Mesothelial cell of epicardium (in vitro differentiated cells): ENCODE measurements around the gene GRID1. TPM values are rescaled to one million over a fixed set of nuclear protein-coding genes. Genes with fewer than 3 reads are reported as not detected.

ENCODE experiments used
- DNase-seq, 2 experiments: peaks; one replicate each; pipeline ENCODE4 v3.0.0; 2021; ENCODE audit warnings: low spot score in 2 of 2; ENCODE audit not compliant: unreplicated experiment in 2 of 2
- H3K27ac Mint-ChIP-seq: 2 replicates; pipeline ENCODE4 v1.8.0; 2021; ENCODE audit warnings: mixed read lengths
- H3K27me3 Mint-ChIP-seq: 2 replicates; pipeline ENCODE4 v1.8.0; 2021; ENCODE audit warnings: low read depth, mixed read lengths
- H3K36me3 Mint-ChIP-seq: 2 replicates; pipeline ENCODE4 v1.8.0; 2021; ENCODE audit warnings: mixed read lengths
- H3K4me1 Mint-ChIP-seq: 2 replicates; pipeline ENCODE4 v1.8.0; 2021; ENCODE audit warnings: mixed read lengths
- H3K4me3 Mint-ChIP-seq: 2 replicates; pipeline ENCODE4 v1.8.0; 2021; ENCODE audit warnings: mild to moderate bottlenecking, moderate library complexity, mixed read lengths
- H3K9me3 Mint-ChIP-seq: 2 replicates; pipeline ENCODE4 v1.8.0; 2021; ENCODE audit warnings: mixed read lengths
- total RNA-seq: library from RNA; stranded (reverse); gene quantifications from 3 replicates; pipeline ENCODE4 v1.2.1, GENCODE V29; 2021
- TF ChIP-seq, protein P1 (sequence below): fragments of 200-600 bp; sonication (generic); IDR thresholded peaks from one replicate; pipeline ENCODE4 v1.5.0; 2021; ENCODE audit warnings: antibody characterized with exemption; ENCODE audit not compliant: unreplicated experiment

Gene GRID1
- total RNA-seq, 1 donor from 2014 or later, result 0.22 TPM

DNA sequence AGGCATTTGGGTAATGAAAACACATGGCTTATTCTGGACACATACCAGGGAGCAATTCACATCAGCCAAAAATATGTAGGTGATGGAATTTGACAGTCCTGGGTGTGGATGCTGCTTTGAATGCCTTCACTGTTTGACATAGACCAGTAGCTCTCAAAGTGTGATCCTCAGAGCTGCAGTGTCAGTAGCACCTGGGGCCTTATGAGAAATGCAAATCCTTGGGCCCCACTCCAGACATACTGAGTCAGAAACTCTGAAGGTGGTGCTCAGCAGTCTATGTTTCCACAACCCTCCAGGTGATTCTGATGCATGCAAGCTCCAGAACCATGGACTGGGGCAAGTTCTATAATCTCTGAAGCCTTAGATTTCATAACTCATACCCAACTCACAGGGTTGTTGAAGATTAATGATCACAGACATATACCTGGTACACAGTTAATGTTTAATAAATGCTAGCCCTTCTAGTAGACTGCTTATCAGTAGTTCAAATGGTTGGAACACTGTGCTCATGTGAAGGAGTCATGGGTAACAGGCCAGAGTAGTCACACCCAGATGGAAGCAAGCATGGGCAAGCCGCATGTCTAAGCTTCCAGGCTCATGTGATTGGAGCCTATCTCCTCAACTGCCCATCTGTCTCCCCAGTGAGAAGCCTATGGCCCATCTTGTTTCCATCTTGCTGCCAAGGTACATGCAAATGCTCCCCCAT lies 715.7 kb downstream of the GRID1 start:
- no peak for DNase-seq
- peaks cover 31% of the 10 kb centered on the region for H3K4me1 Mint-ChIP-seq
- H3K9me3 Mint-ChIP-seq, result no peaks in the 10 kb centered on the region
- no peaks in the 10 kb centered on the region for H3K27me3 Mint-ChIP-seq
- H3K4me3 Mint-ChIP-seq, result no peak overlapping the region
- no peaks in the 10 kb centered on the region for H3K36me3 Mint-ChIP-seq
- H3K27ac Mint-ChIP-seq, result no peak overlapping the region
- TF ChIP-seq, protein P1, sequence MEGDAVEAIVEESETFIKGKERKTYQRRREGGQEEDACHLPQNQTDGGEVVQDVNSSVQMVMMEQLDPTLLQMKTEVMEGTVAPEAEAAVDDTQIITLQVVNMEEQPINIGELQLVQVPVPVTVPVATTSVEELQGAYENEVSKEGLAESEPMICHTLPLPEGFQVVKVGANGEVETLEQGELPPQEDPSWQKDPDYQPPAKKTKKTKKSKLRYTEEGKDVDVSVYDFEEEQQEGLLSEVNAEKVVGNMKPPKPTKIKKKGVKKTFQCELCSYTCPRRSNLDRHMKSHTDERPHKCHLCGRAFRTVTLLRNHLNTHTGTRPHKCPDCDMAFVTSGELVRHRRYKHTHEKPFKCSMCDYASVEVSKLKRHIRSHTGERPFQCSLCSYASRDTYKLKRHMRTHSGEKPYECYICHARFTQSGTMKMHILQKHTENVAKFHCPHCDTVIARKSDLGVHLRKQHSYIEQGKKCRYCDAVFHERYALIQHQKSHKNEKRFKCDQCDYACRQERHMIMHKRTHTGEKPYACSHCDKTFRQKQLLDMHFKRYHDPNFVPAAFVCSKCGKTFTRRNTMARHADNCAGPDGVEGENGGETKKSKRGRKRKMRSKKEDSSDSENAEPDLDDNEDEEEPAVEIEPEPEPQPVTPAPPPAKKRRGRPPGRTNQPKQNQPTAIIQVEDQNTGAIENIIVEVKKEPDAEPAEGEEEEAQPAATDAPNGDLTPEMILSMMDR, result no peak

DNA sequence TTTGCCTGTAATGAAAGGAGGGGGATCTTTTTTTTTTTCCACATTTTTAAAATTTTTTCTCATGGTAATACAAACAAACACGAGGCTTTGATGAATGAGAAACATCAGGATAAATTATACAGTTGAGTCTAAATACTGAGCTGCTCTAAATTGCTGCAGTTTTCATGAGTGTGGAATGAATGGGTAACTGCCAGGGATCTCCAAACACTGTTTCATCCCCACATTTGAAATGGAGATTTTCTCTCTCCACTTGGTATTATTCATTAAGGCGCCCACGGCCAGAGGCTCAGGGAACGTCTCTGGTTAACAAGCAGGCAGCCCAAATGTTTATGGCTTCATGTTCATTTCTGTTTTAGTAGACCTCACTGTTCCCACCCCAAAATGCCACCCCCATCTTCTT lies 717.1 kb downstream of the GRID1 start:
- H3K4me3 Mint-ChIP-seq, result no peak overlapping the region
- no peaks in the 10 kb centered on the region for H3K9me3 Mint-ChIP-seq
- H3K36me3 Mint-ChIP-seq, result no peaks in the 10 kb centered on the region
- TF ChIP-seq, protein P1, result no peak
- peak overlapping the region; percentile 58 for H3K27ac Mint-ChIP-seq
- peaks cover 39% of the 10 kb centered on the region for H3K4me1 Mint-ChIP-seq
- no peak for DNase-seq
- no peaks in the 10 kb centered on the region for H3K27me3 Mint-ChIP-seq

DNA sequence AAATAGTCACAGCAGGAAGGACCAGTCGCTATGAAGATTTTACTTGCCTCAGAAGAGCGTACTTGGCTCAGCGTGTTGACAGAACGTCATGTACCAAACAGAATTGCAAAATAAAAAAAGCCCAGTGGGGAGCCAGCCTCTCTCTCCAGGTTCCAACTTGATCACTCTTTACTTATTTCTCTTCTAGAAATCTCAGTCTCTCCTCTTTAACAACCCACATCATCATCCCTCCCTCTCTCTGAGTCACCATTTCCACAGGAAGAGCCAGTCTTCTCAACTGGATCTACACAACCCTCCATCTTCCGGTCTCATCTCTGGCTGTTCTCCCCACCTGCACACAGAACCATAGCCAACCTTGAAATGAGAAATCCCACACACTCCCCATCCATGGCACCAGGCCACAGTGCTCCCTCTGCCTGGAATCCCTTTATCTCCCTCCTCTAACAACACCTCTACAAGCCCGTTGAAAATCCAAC lies 718.3 kb downstream of the GRID1 start:
- H3K4me1 Mint-ChIP-seq, result peaks cover 49% of the 10 kb centered on the region
- H3K27ac Mint-ChIP-seq, result peak overlapping the region; percentile 1
- H3K36me3 Mint-ChIP-seq, result no peaks in the 10 kb centered on the region
- H3K9me3 Mint-ChIP-seq, result no peaks in the 10 kb centered on the region
- no peak overlapping the region for H3K4me3 Mint-ChIP-seq
- H3K27me3 Mint-ChIP-seq, result no peaks in the 10 kb centered on the region
- no peak for DNase-seq
- TF ChIP-seq, protein P1, result no peak

DNA sequence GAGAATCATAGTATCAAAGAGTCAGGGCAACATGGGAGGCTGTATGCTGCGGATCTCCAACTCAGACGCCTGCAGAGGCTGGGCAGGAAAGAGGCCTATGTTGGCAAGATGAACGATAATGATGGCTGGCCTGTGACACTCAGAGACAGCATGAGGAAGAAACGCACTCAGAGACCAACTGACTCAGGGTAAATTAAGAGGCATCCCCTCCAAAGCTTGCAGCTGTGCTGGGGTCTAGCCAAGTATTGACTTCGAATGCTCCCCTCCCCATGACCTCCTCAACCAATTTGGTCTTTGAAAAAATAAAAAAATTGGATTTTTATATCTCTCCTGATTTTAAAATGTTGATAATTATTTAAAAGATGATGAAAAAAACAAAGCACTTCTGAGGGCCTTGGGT lies 718.9 kb downstream of the GRID1 start:
- no peaks in the 10 kb centered on the region for H3K9me3 Mint-ChIP-seq
- no peaks in the 10 kb centered on the region for H3K27me3 Mint-ChIP-seq
- peaks cover 55% of the 10 kb centered on the region for H3K4me1 Mint-ChIP-seq
- TF ChIP-seq, protein P1, result no peak
- H3K27ac Mint-ChIP-seq, result no peak overlapping the region
- no peak overlapping the region for H3K4me3 Mint-ChIP-seq
- DNase-seq, result no peak
- no peaks in the 10 kb centered on the region for H3K36me3 Mint-ChIP-seq

DNA sequence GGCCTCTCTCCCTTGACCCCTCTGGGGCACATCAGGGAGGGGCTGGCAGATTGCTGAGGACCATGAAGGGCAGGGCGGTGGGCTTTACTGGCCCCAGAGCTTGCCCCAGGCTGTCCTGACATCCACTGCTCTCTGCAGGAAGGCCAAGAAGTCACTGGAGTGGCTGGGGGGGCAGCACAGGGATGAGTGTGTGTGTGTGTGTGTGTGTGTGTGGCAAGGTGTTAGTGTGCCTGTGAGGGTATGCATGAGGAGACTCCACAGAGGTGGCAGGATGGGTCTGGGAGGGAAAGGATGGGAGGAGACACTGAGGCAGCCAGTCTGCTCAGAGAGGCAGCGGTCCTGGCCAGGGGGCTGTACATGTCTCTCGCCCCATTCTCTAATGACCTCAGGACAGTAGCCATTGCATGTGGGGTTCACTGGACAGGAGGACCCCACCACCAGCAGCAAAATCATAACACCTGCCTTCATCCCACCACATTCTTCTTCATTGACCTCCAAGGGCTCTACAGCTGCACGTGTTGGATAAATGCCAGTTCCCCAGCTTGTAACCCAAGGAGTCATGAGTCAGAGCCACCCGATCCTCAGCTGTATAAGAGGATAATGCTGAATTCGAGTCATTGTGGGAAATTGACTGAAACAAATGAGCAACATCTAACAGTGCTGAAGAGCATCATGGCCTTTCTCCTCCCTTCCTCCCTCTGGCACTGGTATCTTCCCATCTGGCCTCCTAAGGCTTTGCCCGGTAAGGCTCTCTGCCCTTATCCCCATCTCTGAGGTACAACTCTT lies 720.5 kb downstream of the GRID1 start:
- H3K4me3 Mint-ChIP-seq, result no peak overlapping the region
- TF ChIP-seq, protein P1, result no peak
- H3K27me3 Mint-ChIP-seq, result no peaks in the 10 kb centered on the region
- H3K36me3 Mint-ChIP-seq, result no peaks in the 10 kb centered on the region
- peaks cover 68% of the 10 kb centered on the region for H3K4me1 Mint-ChIP-seq
- H3K27ac Mint-ChIP-seq, result no peak overlapping the region
- H3K9me3 Mint-ChIP-seq, result no peaks in the 10 kb centered on the region
- no peak for DNase-seq
